DMS114 treated with DMSO at 0.1 percent for 48 hours (cell line): Measurements from ENCODE around the gene HIF1AN.

Experiments
- DNase-seq: peaks from one replicate; lab custom pipeline; 2025; ENCODE audit not compliant: unreplicated experiment; lab: John Stamatoyannopoulos, UW

The HIF1AN gene

DNA sequence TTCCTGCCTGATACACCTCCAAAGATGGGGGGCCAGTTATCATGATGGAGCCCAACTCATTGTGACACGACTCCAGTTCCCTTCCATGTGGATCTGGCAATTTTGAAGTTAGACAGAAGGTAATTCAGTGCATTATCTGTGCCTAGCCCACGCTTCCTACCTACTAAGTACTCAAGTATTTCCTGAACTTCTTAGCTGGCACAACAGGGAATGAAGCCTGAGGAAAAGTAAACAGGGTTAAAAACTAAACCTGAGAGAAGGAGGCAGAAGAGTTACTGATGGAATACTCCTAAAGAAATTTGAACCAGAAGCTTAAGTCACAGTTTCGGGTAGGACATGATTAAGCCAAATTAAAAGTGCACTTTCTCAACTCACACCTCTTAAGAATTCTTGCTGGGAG is 14.9 kb upstream of the HIF1AN start:
- DNase-seq: no peak

DNA sequence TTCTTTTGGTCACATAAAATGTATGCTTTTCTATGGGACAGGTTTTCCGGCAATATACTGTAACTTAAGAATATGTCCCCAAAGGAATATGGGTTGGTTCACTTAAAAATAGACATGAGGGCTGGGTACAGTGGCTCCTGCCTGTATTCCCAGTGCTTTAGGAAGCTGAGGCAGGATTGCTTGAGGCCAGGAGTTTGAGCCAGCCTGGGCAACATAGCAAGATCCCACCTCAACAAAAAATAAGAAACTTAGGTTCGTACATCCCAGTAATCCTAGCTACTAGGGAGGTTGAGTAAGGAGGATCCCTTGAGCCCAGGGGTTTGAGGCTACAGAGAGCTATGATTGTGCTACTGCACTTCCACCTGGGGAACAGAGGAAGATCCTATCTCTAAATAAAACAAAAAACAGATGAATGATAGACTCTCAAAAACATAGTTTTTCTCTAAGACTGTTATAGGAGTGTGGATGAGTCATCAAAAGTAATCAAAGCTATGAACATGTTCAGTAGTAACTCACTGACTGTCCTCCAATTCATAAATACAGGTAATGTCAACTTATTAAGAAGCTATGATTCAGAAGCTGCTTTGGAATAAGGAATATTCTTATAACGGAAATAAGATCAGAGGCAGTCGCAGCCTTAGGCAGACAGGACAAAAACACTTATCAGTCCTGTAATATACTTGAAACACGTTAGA is 13.5 kb upstream of the HIF1AN start:
- no peak for DNase-seq

DNA sequence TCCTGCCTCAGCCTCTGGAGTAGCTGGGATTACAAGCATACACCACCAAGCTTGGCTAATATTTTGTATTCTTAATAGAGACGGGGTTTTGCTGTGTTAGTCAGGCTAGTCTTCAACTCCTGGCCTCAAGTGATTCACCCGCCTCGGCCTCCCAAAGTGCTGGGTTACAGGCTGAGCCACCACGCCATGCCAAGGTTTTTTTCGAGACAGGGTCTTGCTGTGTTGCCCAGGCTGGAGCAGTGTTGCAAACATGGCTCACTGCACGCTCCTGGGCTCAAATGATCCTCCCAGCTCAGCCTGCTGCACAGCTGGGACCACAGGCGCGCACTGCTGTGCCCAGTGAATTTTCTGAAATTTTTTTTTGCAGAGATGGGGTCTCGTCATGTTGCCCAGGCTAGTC is 12.8 kb upstream of the HIF1AN start:
- no peak for DNase-seq

DNA sequence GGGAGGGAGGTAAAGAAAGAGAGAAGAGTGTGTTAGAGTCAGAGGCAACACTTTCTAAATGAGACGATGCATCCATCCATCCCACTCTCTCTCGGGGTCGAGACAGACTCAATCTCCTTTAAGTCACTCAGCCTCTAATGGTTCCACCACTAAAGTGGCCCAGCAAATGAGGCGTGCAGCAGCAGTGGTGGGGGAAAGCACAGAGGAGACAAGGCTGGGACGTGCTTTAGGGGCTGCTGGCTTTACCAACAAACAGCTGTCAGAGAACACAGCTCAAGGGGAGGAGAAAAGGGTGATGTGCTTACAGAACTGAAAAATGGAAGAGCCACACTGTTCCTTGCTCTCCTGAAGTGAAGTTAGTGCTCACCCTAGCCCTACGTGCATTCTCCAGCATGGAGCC is 11.5 kb upstream of the HIF1AN start:
- DNase-seq: no peak

DNA sequence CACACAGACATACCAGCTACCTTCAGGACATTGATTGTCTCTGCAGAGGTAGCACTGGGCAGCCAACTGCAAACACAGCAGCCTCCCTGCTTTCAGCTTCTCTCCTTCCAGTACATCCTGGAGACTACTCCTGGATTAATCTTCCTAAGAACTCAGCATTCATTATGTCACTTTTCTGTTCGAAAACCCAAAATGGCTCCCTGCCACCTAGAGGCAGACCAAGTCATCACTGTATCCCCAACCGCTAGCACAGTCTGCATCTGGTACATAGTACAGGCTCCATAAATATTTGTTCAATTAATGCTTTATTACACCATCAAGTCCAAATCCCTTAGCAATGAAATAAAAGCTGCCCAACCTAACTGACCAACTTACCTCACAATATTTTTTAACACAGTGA is 11.1 kb upstream of the HIF1AN start:
- peak; percentile 18 for DNase-seq

DNA sequence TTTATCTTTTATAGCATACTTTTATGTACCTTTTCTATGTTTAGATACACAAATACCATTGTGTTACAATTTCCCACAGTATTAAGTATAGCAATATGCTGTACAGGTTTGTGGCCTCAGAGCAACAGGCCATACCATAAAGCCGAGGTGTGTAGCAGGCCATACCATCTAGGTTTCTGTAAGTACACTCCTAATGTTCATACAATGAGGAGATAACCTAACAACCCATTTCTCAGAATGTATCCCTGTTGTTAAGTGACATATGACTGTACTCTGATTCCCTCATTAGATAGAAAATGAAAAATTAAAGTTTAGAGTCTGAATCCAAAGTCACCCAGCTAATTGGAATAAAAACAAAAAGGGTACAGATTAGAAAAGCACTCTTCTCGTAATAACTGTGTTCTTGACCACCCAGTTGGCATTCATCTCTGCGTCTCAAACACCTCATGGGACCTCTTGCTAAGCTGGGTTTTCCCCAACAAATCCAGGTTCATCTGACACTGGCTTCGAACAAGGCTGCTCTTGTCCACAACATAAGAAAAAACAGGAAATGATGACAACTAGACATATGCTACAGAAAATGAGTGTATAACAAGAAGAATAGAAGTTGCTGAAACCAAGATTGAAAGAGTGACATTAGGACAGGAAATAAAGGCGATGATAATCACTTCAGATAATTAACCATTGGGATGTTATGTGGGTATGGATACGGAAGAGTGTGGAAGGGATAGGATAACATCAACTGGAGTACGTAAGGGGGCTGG is 7.4 kb upstream of the HIF1AN start:
- no peak for DNase-seq

DNA sequence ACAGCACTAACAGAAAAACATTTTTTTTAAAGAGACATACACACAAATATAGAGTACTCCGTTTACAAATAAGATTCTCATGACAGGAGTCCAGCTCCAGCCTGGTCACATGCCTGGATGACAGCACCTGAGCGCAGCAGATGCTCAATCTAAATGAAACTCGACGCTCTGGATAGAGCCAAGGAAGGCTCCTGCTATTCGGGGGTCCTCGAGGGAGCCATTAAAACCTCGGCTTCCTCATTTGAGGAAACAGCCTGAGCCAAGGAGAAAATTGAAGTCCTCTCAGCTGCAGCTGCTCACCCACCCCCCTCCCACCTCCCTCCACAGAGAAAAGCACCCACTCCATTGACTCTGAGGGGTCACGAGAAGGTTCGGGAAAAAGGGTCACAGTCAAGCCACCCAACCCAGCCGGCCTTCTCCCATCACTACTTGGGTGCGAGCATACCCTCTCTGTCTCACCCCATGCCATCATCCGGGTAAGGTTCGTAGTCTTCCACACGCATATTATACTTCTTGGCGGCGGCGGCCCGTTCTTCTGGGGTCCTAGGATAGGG is 6.7 kb upstream of the HIF1AN start:
- DNase-seq: no peak

DNA sequence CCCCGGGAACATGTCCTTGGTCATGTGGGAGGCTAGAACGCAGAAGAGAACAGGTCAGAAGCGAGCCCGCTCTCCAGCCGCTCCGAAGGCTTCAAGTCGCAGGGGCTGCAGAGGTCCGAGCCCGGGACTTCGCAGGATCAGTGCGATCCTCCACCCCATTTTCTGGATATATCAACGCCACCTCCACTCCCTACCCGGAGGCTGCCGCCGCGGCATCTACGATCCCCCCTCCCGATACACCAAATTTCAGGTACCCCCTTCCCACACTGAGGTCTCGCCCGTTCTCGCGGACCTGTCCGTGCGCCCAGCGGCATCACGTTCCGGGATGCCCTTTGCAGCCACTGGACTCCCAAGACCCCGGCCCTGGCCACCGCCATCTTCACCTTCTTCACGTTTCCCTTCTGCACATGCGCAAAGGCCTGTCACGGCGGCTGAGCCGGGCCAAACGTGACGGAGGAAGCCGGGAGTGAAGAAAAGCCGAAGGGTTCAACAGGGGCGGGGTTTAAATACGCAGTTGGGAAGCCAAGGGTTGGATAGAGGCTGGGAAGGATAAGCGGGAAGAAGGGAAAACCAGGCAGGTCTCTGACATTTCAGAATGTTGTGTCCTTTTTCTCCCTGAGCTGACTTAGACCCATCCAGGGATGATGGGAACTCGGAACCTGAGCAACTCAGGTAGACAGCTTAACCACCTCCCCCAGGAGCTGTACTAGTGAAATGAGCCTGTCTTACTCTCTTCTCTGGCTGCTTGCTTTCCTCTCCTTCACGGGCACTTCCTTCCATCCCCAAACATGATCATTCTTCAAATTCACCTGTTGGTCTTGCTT is 6.1 kb upstream of the HIF1AN start, which contains the start of gene NDUFB8:
NDUFB8 (minus strand) TSS at position 397 of the 824 bp plus-strand sequence; CDS start at position 377, 20 bp downstream.
- peak; percentile 85 for DNase-seq

DNA sequence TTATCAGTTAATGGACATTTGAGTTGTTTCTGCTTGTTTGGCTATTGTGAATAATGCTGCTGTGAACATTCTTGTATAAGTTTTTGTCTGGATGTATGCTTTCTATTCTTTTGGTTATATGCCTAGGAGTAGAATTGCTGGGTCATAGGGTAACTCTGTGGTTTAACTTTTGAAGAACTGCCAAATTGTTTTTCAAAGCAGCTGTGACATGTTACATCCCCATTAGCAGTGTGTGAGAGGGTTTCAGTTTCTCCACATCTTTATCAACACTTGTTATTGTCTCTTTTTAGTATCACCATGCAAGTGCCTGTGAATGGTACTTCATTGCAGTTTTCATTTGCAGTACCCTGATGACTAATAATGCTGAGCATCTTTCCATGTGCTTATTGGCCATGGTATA is 4.0 kb upstream of the HIF1AN start:
- no peak for DNase-seq

DNA sequence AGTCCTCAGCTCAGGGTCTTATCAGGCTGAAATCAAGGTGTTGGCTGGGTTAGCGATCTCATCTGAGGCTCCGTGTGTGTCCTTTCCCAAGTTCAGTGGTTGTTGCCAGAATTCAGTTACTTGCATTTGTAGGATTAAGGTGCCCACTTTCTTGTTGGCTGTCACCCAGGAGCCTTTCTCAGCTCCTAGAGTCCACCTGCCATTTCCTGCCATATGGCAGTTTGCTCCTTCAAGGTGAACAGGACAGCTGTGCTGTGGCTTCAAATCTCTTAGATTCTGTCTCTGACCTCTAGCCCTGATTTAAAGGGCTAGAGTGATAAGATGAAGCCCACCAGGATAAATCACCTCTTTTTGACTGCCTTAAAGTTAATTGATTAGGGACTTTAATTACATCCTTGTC is 1.0 kb upstream of the HIF1AN start:
- DNase-seq: no peak

DNA sequence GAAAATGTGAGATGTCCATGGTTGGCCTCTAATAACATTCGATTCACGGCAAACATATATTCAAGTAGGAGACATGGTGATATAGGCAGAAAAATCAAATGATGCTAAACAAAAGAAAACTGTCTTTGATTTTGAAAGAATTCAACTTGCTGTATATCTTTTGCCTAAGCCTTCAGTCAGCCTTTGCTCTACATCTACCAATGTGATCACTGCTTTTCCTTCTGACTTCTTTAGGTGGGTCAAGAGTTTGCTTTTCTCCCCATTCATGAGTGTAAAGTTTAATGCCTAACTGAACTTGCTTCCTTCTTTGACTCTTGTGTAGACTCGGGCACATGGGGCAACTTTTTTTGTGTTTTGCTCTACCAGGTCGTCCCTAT is 417 bp upstream of the HIF1AN start:
- DNase-seq: no peak

DNA sequence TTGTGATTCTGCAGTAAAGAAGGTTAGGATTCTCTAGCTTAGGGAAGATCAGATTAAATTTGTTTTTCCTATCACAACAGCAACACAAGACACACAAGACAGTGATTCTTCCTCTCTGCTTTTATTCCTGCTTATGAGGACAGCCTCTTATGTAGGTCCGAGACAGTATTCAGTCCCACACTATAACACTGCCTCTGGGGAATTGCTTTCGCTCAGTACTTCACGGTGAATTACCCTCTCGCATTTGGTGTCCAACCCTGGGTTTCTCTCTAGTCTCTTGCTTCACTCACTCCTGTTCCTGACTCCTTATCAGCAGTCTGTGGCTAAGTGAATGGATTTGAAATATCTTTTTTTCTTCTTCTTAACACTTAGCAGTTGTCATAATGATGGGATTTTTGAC is 1.7 kb downstream of the HIF1AN start:
- no peak for DNase-seq

DNA sequence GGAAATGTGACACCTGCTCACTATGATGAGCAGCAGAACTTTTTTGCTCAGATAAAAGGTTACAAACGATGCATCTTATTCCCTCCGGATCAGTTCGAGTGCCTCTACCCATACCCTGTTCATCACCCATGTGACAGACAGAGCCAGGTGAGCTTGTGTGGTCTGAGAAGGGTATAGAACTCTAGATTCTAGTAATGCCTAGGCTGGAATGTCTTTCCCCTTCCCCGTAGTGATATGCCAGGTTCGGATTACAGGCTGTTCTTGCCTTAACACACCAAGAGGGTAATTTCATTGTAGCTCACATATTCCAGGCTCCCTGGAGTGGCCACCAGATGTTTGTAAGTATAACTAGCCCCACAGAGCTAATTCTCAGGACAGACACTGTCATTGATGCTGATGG is 9.2 kb downstream of the HIF1AN start:
- DNase-seq: no peak

DNA sequence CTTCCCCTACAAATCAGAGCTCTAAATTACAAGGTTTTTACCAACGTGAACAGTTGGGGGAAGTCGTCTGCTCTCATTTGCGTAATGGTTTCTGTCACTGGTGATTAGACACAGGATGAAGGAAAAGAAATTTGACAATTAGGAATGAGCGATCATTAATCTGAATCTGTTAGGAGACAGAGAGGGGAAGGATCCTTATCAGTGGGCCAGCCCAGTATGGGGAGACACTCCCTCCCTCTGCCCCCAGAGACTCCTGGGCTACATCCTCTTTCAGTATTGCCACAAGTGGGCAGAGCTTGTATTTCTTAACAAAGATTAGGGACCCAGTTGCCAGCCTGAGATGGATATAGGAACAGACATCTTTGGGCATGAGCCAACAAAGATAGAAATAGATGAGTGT is 15.5 kb downstream of the HIF1AN start:
- no peak for DNase-seq

DNA sequence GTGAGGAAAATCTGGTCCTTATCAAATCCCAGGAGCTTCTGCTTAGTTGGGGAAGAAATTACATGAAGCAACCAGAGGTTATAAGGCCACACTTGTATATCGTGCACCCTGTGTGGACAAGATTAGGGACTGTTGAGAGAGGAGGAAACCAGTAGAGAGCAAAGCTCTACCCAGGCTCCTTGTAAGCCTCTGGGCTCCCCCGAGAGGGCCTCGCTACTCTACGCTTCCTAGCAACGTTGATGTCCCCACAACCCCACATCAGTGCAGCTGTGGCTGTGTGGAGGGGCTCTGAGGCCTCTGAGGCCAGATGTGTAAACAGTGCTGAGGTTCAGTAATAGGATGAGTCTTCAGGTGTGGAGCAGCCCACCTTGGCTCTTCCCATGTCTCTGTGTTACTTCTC is 16.0 kb downstream of the HIF1AN start:
- DNase-seq: no peak

DNA sequence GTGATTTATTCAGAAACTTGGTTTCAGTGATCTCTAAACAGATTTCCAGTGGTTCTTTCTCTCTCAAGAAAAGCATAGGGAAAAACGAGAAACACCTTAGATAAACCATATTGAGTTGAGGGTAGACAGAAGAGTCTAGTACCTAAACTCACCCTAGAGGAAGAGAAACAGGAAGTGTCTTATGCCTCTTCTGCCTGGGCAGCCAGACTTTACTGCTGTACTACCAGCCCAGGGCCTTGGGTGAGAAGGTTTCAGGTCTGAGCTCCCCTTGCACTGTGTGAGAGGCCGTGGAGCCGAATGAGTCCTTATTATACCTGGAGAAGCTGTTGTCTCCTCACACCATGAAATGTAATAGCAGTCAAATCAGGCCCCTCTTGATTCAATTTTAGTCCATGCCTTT is 18.2 kb downstream of the HIF1AN start:
- no peak for DNase-seq

DNA sequence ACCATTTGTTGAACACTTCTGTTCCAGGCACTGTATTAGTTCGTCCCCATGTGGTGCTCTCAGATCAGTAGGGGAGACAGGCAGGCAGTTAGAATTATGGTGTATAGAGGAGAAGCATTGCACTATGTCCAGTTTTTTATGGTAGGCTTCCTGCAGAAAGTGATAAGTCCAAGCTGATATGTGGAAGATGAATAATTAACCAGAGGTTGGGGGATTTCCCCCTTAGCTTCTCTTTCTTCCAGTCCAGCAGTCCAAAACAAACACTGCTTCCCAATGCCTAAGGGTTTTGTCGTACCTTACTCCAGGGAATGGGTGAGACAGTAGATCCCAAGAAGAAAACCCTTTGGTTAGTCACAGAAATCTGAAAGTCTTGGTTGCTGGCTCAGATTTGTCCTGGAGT is 19.2 kb downstream of the HIF1AN start:
- DNase-seq: no peak

DNA sequence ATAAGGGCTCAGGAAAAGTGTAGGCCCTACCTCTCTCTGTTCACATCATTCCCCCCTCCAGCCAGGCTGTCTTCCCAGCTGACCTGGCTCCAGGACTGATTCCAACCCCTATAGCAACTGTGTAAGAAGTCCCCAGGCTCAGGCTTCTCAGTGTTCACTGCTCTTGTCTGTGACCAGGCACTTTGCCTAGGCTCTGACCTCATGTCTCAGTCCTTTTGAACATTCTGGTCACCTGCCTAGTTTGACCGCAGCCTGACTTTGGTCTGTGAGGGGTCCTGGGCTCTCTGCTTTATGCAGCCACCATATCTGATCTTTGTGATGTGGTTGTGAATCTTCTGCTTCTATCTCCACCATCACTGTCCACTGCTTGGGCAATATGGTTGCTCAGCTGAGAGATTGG is 24.5 kb downstream of the HIF1AN start:
- no peak for DNase-seq

DNA sequence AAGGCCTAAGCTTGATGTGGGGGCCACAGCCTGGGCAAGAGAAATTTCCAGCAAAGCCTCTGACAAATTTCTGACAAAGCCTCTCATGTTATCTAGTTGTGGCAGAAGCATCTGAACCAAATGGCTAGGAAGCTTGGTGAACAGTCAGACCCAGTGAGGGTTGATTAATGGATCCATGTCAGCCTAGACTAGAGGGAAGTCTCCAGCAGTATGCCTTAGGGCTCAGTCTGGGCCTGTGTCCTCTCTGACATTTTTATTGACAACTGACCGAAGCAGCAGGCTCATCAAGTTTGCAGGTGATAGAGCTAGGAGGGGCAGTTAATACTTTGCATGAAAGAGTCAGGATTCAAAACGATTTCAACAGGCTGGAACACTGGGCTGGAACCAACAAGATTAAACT is 25.3 kb downstream of the HIF1AN start:
- no peak for DNase-seq

DNA sequence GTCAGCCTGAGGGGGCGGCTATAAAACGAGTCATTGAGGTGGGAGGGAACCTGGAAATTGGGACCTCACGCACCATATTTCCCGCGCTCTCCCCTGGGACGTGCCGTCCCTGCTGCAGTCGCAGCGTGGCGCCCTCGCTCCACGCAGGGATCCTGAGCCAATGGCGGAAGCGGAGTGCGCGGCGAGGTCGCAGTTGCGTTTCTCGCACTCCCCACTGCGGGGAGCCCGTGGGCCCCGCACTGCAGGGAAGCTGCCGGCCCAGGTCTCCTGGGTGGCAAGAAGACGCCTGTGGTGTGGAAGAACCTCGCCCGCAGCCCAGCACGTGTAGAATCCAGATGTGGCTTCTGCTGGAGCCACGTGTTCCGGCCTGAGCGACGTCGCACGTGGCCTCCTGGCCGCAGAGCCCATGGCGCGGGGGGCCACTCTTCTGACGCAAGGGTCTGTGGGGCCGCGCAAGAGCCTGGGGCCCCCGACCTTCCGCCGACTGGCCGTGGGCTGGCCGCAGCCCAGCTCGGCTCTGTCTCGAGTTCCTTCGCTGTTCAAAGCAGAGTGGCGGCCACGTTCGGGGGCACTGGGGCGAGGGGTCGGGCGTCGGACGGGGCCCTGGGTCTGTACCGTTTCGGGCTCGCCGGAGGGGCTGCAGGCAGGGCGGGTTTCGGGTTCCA is 26.4 kb downstream of the HIF1AN start:
- DNase-seq: no peak
